ENCODE data around the gene MAP7. TPM values are rescaled to one million over a fixed set of nuclear protein-coding genes. Genes with fewer than 3 reads are reported as not detected.
"Not testable (repeated sequence)": the region's sequence is repeated elsewhere in the genome, so short reads cannot be mapped to it uniquely, and the experiment has no call there.

The MAP7 gene
- total and polyA plus RNA-seq, 5 experiments from 2014 or later = 0.15 to 0.16 TPM; not detected in 3

DNA sequence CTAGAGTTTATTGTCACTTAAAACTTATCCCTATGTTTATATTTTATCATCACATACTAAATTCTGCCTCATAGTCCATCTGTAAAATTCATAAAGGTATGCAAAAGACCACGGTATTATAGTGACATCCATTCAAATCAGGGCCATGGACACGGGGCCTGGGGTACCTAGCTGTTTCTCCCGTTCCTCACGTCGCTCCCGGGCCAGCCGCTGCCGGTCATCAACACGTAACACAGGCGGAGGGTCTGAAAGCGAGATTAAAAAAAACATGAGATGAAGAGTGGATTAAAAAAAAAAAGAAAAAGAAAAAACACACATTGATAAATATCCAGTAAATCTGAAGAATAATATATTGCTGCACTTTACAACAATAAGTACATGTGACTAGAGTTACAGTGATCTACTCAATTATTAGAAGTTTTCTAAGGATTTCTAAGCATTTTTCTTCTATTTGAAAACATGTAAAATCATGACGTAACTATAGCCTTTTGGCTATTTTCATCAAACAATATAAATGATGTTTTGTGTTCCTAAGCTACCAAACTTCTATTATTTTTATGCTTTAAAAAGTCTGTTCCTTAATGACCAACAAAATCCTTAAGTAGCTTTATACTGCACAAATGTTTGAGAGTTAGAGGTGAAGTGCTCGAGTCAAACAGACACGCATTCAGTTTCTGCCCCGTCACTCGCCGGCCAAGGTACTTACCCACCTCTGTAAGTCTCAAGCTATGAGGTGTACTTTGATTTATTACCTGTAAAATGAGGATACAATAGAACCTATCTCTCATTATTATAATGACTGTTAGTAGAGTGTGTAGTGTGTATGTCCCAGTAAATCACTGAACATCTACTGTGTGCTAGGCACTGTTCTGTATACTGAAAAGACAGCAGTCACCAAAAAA lies 138.5 kb downstream of the MAP7 start:
- H3K4me3 Mint-ChIP-seq = no peak overlapping the region
- no peaks in the 10 kb centered on the region for H3K9me3 Mint-ChIP-seq
- no peak overlapping the region for H3K27ac Mint-ChIP-seq
- POLR2A ChIA-PET = no interaction called here
- no peaks in the 10 kb centered on the region for H3K4me1 Mint-ChIP-seq
- DNase-seq = no peak
- peaks cover 0 to 6% (median 0%) of the 10 kb centered on the region in 5 donors for H3K27me3 Mint-ChIP-seq
- no peaks in the 10 kb centered on the region for H3K36me3 Mint-ChIP-seq
- ATAC-seq = no peak

DNA sequence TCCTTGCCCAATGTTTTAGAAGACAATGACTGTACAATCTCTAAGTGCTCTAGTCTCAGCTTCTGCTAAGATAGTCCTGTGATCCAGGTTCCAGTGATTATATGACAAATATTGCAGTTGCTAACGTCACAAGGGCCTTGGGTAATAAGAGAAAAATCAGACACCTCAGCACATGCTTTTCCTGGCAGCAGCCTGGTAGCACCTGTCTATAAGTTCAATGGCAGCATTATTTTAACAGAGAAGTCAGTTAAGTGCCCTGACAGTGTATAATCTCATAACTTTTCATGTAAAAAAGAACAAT lies 139.2 kb downstream of the MAP7 start:
- H3K4me1 Mint-ChIP-seq = no peaks in the 10 kb centered on the region
- H3K27me3 Mint-ChIP-seq = peaks cover 0 to 6% (median 2%) of the 10 kb centered on the region in 5 donors
- no peak for ATAC-seq
- POLR2A ChIA-PET = no interaction called here
- no peaks in the 10 kb centered on the region for H3K9me3 Mint-ChIP-seq
- no peak for DNase-seq
- H3K36me3 Mint-ChIP-seq = no peaks in the 10 kb centered on the region
- H3K27ac Mint-ChIP-seq = no peak overlapping the region
- no peak overlapping the region for H3K4me3 Mint-ChIP-seq

DNA sequence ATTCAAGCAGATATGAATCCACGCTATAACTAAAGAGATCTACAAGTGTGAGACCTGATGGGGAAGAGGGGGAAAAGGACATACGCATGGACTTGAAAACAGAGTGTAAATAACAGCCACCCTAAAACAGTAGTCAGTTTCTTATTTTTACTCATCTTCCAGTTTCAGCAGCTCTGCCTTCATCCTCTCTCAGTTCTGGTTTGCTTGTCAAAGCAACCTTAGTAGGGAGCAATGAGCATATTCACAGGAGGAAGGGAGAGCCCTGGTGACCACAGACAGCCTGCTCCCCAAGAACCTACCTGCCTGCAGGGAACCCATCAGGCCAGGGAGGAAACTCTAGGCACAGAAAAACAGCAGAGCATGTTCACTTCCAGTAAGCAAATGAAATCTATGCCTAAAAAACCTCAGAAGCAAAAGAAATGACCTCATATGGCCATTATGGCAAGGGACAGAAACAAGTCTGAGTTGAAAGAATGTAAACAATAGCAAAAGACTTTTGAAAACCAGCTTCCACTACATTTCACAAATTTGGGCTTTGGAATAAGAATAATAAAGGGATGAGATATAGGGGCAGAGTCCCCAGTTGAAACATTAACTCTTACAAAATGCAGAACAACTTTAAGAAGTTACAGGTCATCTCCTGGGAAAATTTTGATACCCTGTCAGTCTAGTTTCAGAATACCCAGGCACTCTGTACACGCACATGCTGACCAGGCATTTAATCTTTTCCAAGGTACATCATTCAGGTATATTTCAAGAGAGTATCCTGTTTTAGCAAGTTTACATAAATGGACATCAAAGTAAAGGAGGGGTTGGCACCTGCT lies 139.8 kb downstream of the MAP7 start:
- no peak for ATAC-seq
- Mint-ChIP-seq H3K36me3 (no peaks in the 10 kb centered on the region), H3K9me3 (no peaks in the 10 kb centered on the region), H3K4me1 (peaks cover 0 to 2% (median 0%) of the 10 kb centered on the region in 4 donors), H3K27me3 (peaks cover 0 to 7% (median 4%) of the 10 kb centered on the region in 5 donors), H3K27ac (no peak overlapping the region), H3K4me3 (no peak overlapping the region)
- no peak for DNase-seq
- POLR2A ChIA-PET = no interaction called here

DNA sequence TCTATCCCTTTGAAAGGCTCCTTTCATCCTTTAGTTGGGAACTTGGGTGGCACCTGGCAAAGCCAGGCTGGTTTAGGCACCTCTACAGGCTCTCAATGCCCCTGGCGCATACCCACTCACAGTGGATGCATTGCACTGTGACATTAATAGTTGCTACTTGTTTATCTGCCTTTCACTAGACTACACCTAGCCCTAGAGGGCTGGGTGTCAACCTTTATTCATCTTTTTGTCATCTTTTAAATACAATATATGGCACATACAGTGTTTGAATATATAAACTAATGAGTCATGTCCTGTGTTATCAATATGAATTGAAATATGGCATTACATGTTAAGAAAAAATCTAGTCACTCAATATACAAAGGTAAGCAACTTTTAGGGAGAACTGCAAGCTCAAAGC lies 140.6 kb downstream of the MAP7 start:
- POLR2A ChIA-PET = no interaction called here
- no peak for DNase-seq
- no peaks in the 10 kb centered on the region for H3K9me3 Mint-ChIP-seq
- H3K27me3 Mint-ChIP-seq = peaks cover 0 to 9% (median 4%) of the 10 kb centered on the region in 5 donors
- H3K27ac Mint-ChIP-seq = no peak overlapping the region
- H3K36me3 Mint-ChIP-seq = no peaks in the 10 kb centered on the region
- peaks cover 0 to 2% (median 0%) of the 10 kb centered on the region in 4 donors for H3K4me1 Mint-ChIP-seq
- no peak for ATAC-seq
- no peak overlapping the region for H3K4me3 Mint-ChIP-seq

DNA sequence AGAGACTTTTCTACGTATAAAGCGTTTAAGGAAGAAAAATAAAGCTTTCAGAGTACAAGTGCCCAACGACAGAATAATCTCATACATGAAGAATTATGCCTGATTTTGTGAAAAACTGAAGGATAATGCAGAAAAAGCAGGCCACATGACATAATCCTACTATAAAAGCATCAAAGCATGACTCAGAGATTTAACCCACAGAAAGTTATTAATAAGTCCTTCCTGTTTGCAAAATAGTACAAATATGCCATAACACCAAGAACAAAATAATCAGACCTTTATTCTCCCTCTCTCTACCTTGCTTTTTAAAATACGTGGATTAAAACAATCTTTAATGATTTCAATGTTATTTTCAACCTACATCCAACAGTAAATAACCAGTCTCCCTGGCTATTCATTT lies 142.0 kb downstream of the MAP7 start:
- H3K4me3 Mint-ChIP-seq = no peak overlapping the region
- peaks cover 0 to 9% (median 4%) of the 10 kb centered on the region in 5 donors for H3K27me3 Mint-ChIP-seq
- POLR2A ChIA-PET = no interaction called here
- DNase-seq = no peak
- ATAC-seq = no peak
- no peaks in the 10 kb centered on the region for H3K36me3 Mint-ChIP-seq
- H3K27ac Mint-ChIP-seq = no peak overlapping the region
- H3K4me1 Mint-ChIP-seq = peaks cover 0 to 2% (median 0%) of the 10 kb centered on the region in 4 donors
- no peaks in the 10 kb centered on the region for H3K9me3 Mint-ChIP-seq

DNA sequence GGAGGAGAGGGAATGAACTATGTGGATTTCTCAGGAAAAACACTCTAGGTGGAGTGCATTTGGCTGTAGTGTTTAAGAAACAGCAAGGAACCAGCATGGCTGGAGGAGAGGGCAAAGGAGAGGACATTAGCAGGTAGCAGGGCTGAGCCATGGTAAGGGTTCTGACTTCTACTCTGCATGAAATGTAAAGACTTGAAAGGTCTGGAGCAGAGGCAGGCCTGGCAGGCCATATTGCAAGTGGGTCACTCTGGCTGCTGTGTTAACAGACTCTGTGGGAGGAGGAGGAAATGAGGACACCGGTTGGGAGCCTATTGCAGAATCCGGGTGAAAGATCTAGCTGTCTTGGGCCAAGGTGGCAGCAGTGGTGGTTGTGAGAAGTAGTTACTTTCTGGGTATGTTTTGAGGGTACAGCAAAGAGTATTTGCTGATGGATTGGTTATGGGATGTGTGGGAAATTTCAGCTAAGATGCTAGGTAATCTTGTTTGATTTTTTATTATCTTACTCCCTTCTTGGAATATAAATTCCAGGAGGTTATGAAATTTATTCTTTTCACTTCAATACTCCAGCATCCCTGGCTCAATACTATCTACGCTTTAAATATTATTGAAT lies 144.7 kb downstream of the MAP7 start:
- H3K27me3 Mint-ChIP-seq = peaks cover 0 to 13% (median 5%) of the 10 kb centered on the region in 5 donors
- no peak for DNase-seq
- POLR2A ChIA-PET = no interaction called here

DNA sequence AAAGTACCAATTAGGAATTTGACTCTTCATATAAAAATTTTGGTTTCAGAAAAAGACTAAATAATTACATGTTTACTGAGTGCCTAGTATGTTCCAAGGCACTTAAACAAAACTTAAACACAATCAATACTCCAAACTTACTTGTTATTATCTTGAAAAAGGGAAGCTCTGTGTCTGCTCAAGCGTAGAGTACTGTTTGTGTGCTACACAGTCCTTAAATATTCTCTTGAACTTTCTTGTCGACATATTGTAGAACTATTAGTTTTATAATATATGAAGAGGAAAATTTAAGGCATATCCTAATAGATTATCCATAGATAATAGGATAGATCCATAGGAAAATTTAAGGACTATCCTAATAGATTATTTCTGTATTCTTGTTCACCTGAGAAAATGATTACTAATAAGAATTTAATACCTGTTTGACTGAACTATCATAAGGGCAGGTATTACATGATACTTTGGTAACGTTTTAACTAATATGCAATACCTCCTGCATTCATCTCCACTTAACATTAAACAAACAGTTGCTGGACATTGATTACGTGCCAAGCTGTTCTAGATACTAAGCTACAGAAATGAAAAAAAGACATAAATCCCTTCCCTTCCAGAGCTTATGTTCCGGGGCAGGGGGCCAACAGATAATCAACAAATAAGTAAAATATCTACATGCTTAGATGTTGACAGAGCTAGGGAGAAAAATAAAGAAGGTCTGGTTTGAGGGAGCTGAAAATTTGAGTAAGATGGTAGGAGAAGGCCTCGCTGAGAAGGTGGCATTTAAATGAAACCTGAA lies 145.4 kb downstream of the MAP7 start:
- DNase-seq = no peak
- POLR2A ChIA-PET = no interaction called here

More for the DNA sequence above, 144.7 kb downstream of the MAP7 start:
- ATAC-seq = no peak
- H3K4me3 Mint-ChIP-seq = no peak overlapping the region
- H3K4me1 Mint-ChIP-seq = peaks cover 0 to 2% (median 0%) of the 10 kb centered on the region in 4 donors
- H3K9me3 Mint-ChIP-seq = no peaks in the 10 kb centered on the region
- no peak overlapping the region for H3K27ac Mint-ChIP-seq
- H3K36me3 Mint-ChIP-seq = no peaks in the 10 kb centered on the region

DNA sequence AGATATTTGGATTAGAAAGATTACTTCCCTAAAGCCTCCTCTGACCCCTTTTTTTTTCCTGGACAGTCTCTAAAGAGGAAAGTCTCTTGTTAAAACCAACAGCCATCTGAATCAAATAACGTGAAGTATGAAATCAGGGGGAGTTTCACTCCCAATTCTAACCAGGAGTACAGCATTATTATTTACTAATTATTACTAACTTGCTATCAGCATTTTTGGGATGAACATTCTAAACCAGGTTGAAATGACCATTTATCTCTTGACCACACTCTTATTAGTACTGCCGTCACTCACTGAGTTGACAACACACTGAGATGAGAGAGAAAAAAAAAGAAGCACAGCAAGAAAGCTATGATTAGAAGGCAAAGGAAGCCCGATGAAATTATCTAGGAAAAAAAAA lies 146.2 kb downstream of the MAP7 start:
- H3K4me1 Mint-ChIP-seq = peaks cover 0 to 2% (median 0%) of the 10 kb centered on the region in 4 donors
- H3K27me3 Mint-ChIP-seq = peaks cover 0 to 13% (median 5%) of the 10 kb centered on the region in 5 donors
- POLR2A ChIA-PET = no interaction called here
- no peak overlapping the region for H3K4me3 Mint-ChIP-seq
- H3K27ac Mint-ChIP-seq = no peak overlapping the region
- DNase-seq = no peak
- no peaks in the 10 kb centered on the region for H3K36me3 Mint-ChIP-seq
- H3K9me3 Mint-ChIP-seq = no peaks in the 10 kb centered on the region
- no peak for ATAC-seq

More for the DNA sequence above, 145.4 kb downstream of the MAP7 start:
- Mint-ChIP-seq H3K27ac (no peak overlapping the region), H3K27me3 (peaks cover 0 to 13% (median 5%) of the 10 kb centered on the region in 5 donors), H3K4me1 (peaks cover 0 to 2% (median 0%) of the 10 kb centered on the region in 4 donors), H3K9me3 (no peaks in the 10 kb centered on the region), H3K36me3 (no peaks in the 10 kb centered on the region), H3K4me3 (no peak overlapping the region)
- ATAC-seq = no peak

DNA sequence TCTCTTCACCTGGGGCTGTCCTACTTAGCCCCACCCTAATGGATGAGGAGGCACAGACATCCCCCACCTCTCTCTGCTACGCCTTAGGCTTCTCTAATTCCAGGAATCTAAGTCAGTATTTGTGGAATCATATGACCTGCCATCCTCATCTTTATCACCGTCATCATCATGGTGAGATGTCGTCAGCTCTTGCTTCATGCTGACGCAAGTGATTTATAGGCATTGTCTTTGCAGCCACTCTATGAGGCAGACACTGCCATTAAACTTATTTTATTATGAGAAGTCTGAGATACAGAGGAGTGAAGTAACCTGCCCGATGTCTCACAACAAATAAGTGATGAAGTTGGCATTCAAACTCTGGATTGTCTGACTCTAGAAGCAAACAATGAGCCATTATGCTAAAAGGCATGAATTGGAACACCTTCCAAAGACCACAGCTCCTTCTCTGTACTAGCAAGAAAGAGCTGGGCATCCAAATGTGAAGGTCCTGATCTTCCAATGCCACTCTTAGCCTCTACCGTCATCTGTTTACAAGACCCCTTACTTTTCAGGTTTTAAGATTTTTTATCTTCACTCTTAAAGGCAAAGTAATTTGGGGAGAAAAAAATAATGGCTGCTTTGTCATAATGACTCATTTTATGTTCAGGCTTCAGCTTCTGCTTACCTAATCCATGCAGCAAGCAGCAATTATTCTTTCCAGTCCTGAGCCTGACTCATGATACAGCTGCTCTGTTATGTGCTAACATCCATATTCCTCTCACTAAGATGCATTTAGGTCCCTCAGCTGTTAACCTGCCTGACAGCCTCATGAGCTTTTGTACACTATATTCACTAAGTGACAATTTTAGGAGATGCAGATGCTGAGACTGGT lies 146.9 kb downstream of the MAP7 start:
- Mint-ChIP-seq H3K27me3 (peaks cover 0 to 13% (median 5%) of the 10 kb centered on the region in 5 donors), H3K36me3 (no peaks in the 10 kb centered on the region), H3K4me1 (peaks cover 0 to 2% (median 0%) of the 10 kb centered on the region in 4 donors), H3K27ac (no peak overlapping the region), H3K4me3 (no peak overlapping the region), H3K9me3 (no peaks in the 10 kb centered on the region)
- ATAC-seq (no peak), DNase-seq (no peak)
- POLR2A ChIA-PET = no interaction called here

DNA sequence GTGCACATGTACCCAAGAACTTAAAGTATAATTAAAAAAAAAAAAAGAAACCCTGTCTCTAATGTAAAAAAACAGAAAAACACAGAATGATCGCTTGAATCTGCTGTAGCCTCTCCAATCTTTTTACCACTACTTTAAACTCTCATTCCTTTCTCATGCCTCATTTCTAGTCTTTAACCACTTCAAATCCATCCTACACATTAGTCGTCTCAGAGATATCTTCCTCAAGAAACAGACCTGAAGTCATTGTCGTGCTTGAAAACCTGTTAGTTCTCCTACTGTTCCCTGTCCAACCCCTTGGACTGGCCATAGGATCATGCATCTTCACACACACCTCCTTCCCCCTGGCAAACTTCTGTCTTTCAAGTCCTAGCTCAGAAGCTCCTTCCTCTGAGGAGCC lies 148.5 kb downstream of the MAP7 start:
- no peak for DNase-seq
- Mint-ChIP-seq H3K4me3 (no peak overlapping the region), H3K27me3 (peaks cover 0 to 8% (median 5%) of the 10 kb centered on the region in 5 donors), H3K36me3 (no peaks in the 10 kb centered on the region), H3K9me3 (no peaks in the 10 kb centered on the region), H3K27ac (no peak overlapping the region), H3K4me1 (peaks cover 0 to 2% (median 0%) of the 10 kb centered on the region in 4 donors)
- ATAC-seq = no peak
- POLR2A ChIA-PET = no interaction called here

DNA sequence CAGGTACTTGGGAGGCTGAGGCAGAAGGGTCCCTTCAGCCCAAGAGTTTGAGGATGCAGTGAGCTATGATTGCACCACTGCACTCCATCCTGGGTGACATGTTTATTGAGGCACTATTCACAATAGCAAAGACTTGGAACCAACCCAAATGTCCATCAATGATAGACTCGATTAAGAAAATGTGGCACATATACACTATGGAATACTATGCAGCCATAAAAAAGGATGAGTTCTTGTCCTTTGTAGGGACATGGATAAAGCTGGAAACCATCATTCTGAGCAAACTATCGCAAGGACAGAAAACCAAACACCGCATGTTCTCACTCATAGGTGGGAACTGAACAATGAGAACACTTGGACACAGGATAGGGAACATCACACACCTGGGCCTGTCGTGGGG lies 149.0 kb downstream of the MAP7 start:
- H3K9me3 Mint-ChIP-seq, H3K4me1 Mint-ChIP-seq, POLR2A ChIA-PET, H3K4me3 Mint-ChIP-seq, H3K27me3 Mint-ChIP-seq, DNase-seq, ATAC-seq, H3K36me3 Mint-ChIP-seq, H3K27ac Mint-ChIP-seq: not testable (repeated sequence)

DNA sequence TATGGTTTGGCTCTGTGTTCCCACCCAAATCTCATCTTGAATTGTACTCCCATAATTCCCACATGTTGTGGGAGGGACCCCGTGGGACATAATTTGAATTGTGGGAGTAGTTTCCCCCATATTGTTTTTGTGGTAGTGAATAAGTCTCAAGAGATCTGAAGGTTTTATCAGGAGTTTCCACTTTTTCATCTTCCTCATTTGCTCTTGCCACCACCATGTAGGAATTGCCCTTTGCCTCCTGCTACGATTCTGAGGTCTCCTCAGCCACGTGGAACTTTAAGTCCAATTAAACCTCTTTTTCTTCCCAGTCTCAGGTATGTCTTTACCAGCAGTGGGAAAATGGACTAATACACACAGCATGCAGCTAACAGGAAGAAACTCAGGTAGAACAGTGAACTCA lies 151.8 kb downstream of the MAP7 start:
- DNase-seq = no peak
- no peaks in the 10 kb centered on the region for H3K36me3 Mint-ChIP-seq
- peaks cover 0 to 5% (median 1%) of the 10 kb centered on the region in 5 donors for H3K27me3 Mint-ChIP-seq
- no peak for ATAC-seq
- H3K27ac Mint-ChIP-seq = no peak overlapping the region
- no peaks in the 10 kb centered on the region for H3K9me3 Mint-ChIP-seq
- no peak overlapping the region for H3K4me3 Mint-ChIP-seq
- POLR2A ChIA-PET = no interaction called here
- no peaks in the 10 kb centered on the region for H3K4me1 Mint-ChIP-seq
